Lower leg skin (tissue), 3 donors: Measurements from ENCODE around the gene ADCY1.

ENCODE experiments used
- CTCF ChIP-seq, 3 donors: fragments of 450-650 bp; IDR thresholded peaks; one replicate each; pipeline ENCODE4 v1.5.1; 2016; ENCODE audit warnings: antibody characterized with exemption in 3 of 3, mild to moderate bottlenecking in 3 of 3, moderate library complexity in 2 of 3
- POLR2A ChIP-seq, 2 donors: fragments of 450-650 bp; IDR thresholded peaks; one replicate each; pipeline ENCODE4 v1.6.1; 2016 to 2017; ENCODE audit warnings: antibody characterized with exemption in 2 of 2, mild to moderate bottlenecking in 1 of 2, moderate library complexity in 1 of 2

DNA sequence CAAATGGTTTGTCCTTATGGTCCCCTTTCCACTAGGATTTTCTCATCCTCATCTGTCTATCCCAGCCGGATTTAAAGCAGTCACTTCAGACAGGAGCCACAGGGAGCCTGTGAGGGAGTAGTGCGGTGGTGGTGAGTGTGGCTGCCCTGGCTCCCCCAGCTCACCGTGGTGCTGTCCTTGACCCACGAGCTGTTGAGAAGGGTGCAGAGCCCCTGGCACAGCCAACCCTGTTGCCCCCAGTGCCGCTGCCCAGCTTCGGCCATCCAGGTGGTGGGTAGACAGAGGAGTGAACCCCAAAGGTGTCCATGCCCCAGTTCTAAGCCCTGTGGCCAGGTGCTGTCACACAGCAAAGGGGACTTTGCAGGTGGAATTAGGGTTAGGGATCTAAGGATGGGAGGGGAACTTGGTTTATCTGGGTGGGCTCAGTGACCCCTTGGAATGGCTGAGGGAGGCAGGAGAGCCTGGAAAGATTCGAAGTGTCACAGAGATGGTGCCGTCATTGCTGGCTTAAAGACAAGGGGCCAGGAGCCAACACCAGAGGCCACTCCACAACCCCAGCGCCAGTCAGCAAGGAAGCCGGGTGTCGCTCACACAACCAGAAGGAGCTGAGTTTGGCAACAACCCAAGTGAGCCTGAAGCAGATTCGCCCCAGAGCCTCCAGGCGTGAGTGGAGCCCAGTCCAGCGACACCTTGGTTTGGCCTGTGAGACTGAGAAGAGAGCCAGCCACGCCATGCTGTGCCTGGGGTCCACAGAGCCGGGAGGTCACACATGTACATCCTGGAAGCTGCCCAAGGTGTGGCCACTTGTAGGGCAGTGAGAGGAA is 142.4 kb downstream of the ADCY1 start:
- TF ChIP-seq CTCF (IDR thresholded peaks at IDR 0.05) (no peak), POLR2A (IDR thresholded peaks at IDR 0.05) (no peak)
